MM.1S (cell line): ENCODE results near the gene AFG1L.
"Not testable (repeated sequence)": the region's sequence is repeated elsewhere in the genome, so short reads cannot be mapped to it uniquely, and the experiment has no call there.

Experiments
- DNase-seq: peaks from one replicate; pipeline ENCODE4 v3.0.0-alpha.2; 2015
- H2AFZ ChIP-seq: fragments of 300-600 bp; sonication (generic); 2 replicates; pipeline ENCODE4 v1.6.0; 2016; ENCODE audit warnings: antibody characterized with exemption, low read length
- H3F3A ChIP-seq: fragments of 300-600 bp; sonication (generic); 2 replicates; pipeline ENCODE4 v1.6.1; 2016; ENCODE audit warnings: mild to moderate bottlenecking, antibody characterized with exemption, low read length, moderate library complexity, mixed read lengths; ENCODE audit not compliant: insufficient read depth
- H3K27ac ChIP-seq: fragments of 300-600 bp; sonication (generic); 2 replicates; pipeline ENCODE4 v1.5.1; 2016; ENCODE audit warnings: mild to moderate bottlenecking, low read length
- H3K27me3 ChIP-seq: fragments of 300-600 bp; sonication (generic); replicated peaks from 2 replicates; pipeline ENCODE4 v1.6.0; 2016; ENCODE audit warnings: low read length; ENCODE audit not compliant: insufficient read depth
- H3K36me3 ChIP-seq: fragments of 300-600 bp; sonication (generic); replicated peaks from 2 replicates; pipeline ENCODE4 v1.6.1; 2016; ENCODE audit warnings: mild to moderate bottlenecking, low read length, mixed read lengths; ENCODE audit not compliant: insufficient read depth
- H3K4me1 ChIP-seq: fragments of 300-600 bp; sonication (generic); 2 replicates; pipeline ENCODE4 v1.6.1; 2016; ENCODE audit warnings: low read length, mixed read lengths
- H3K4me2 ChIP-seq: fragments of 300-600 bp; sonication (generic); 2 replicates; pipeline ENCODE4 v1.6.0; 2016; ENCODE audit warnings: low read depth, low read length
- H3K4me3 ChIP-seq: fragments of 300-600 bp; sonication (generic); 2 replicates; pipeline ENCODE4 v1.5.1; 2016; ENCODE audit warnings: low read length, mixed read lengths
- H3K79me2 ChIP-seq: fragments of 300-600 bp; sonication (generic); 2 replicates; pipeline ENCODE4 v1.6.1; 2016; ENCODE audit warnings: mixed run types, low read length, mixed read lengths
- H3K9ac ChIP-seq: fragments of 300-600 bp; sonication (generic); 2 replicates; pipeline ENCODE4 v1.6.1; 2016; ENCODE audit warnings: low read length, mixed read lengths
- H3K9me2 ChIP-seq: fragments of 300-600 bp; sonication (generic); replicated peaks from 2 replicates; pipeline ENCODE4 v1.6.1; 2016; ENCODE audit warnings: mild to moderate bottlenecking, low read length, mixed read lengths; ENCODE audit not compliant: insufficient read depth
- H3K9me3 ChIP-seq: fragments of 300-600 bp; sonication (generic); replicated peaks from 2 replicates; pipeline ENCODE4 v1.6.1; 2016; ENCODE audit warnings: mild to moderate bottlenecking, low read length, mixed read lengths; ENCODE audit not compliant: insufficient read depth
- H4K20me1 ChIP-seq: fragments of 300-600 bp; sonication (generic); 2 replicates; pipeline ENCODE4 v1.6.1; 2016; ENCODE audit warnings: mild to moderate bottlenecking, low read length, moderate library complexity, mixed read lengths; ENCODE audit not compliant: insufficient read depth
- EZH2 ChIP-seq: fragments of 300-600 bp; sonication (generic); optimal IDR thresholded peaks from 2 replicates; pipeline ENCODE3; 2017; ENCODE audit warnings: low read depth, mild to moderate bottlenecking, antibody characterized with exemption, low read length, mixed read lengths
- EZH2phosphoT487 ChIP-seq: fragments of 300-600 bp; sonication (generic); IDR thresholded peaks from 2 replicates; pipeline ENCODE4 v1.6.1; 2018; ENCODE audit warnings: antibody characterized with exemption, low read length
- TF ChIP-seq, protein P1 (sequence below): fragments of 300-600 bp; sonication (generic); IDR thresholded peaks from 2 replicates; pipeline ENCODE4 v1.5.1; 2016; ENCODE audit warnings: antibody characterized with exemption, low read length, mixed read lengths

AFG1L gene

DNA sequence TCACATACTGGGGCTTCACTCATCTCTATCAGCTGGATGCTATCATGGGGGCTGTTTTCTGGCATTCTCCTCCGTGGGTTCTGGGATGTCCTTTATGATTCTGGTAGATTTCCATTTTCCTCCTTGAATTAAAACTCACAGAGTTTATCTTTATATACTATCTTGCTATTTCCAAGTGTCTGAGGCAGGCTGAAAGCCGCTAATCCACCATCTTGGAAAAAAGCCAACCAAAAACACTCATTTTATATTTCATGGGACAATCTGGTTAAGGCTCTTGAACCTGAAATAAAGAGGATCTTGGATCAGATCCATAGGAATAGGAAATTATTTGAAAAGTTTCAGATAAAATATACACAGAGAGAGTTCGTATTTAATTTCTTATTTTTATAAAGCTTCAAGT lies 86.0 kb downstream of the AFG1L start:
- no peaks in the 10 kb centered on the region for H3K9me2 ChIP-seq
- no peaks in the 10 kb centered on the region for H3K79me2 ChIP-seq
- H3F3A ChIP-seq, result no peaks in the 10 kb centered on the region
- H3K36me3 ChIP-seq, result no peaks in the 10 kb centered on the region
- H3K4me1 ChIP-seq, result no peaks in the 10 kb centered on the region
- H3K27me3 ChIP-seq, result no peaks in the 10 kb centered on the region
- H3K9me3 ChIP-seq, result no peaks in the 10 kb centered on the region
- H3K27ac ChIP-seq, result no peak overlapping the region
- H3K4me2 ChIP-seq, result no peak overlapping the region
- TF ChIP-seq EZH2 (no peak), EZH2phosphoT487 (no peak)
- TF ChIP-seq, protein P1, sequence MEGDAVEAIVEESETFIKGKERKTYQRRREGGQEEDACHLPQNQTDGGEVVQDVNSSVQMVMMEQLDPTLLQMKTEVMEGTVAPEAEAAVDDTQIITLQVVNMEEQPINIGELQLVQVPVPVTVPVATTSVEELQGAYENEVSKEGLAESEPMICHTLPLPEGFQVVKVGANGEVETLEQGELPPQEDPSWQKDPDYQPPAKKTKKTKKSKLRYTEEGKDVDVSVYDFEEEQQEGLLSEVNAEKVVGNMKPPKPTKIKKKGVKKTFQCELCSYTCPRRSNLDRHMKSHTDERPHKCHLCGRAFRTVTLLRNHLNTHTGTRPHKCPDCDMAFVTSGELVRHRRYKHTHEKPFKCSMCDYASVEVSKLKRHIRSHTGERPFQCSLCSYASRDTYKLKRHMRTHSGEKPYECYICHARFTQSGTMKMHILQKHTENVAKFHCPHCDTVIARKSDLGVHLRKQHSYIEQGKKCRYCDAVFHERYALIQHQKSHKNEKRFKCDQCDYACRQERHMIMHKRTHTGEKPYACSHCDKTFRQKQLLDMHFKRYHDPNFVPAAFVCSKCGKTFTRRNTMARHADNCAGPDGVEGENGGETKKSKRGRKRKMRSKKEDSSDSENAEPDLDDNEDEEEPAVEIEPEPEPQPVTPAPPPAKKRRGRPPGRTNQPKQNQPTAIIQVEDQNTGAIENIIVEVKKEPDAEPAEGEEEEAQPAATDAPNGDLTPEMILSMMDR, result no peak
- no peak overlapping the region for H2AFZ ChIP-seq
- no peak for DNase-seq
- H3K9ac ChIP-seq, result no peak overlapping the region
- H3K4me3 ChIP-seq, result no peak overlapping the region
- H4K20me1 ChIP-seq, result no peaks in the 10 kb centered on the region

DNA sequence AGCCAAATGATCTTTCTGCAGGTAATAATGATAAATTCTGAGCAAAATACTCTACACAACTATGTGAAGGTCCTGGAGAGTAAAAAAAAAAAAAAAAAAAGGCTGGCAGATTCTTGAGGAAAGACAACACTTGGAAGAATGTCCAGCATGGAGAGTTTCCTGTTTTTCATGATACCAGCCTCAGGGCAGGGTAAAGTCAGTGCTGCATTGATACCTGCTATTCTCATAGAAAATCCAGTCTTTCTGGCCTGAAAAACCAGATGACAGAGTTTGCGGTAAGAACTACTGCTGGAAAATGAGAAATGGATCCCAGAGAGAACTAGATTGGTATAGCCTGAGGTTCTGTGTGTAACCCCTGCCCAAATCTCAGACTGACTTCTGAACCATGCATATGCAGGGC lies 89.1 kb downstream of the AFG1L start:
- H3K9me2 ChIP-seq, result no peaks in the 10 kb centered on the region
- H3K4me3 ChIP-seq, result no peak overlapping the region
- TF ChIP-seq EZH2phosphoT487 (no peak), EZH2 (no peak)
- TF ChIP-seq, protein P1, result no peak
- no peaks in the 10 kb centered on the region for H3F3A ChIP-seq
- no peak overlapping the region for H3K4me2 ChIP-seq
- no peaks in the 10 kb centered on the region for H3K9me3 ChIP-seq
- no peaks in the 10 kb centered on the region for H3K79me2 ChIP-seq
- H3K27me3 ChIP-seq, result no peaks in the 10 kb centered on the region
- H2AFZ ChIP-seq, result no peak overlapping the region
- H3K9ac ChIP-seq, result no peak overlapping the region
- no peak for DNase-seq
- H3K4me1 ChIP-seq, result no peaks in the 10 kb centered on the region
- no peaks in the 10 kb centered on the region for H3K36me3 ChIP-seq
- no peaks in the 10 kb centered on the region for H4K20me1 ChIP-seq
- no peak overlapping the region for H3K27ac ChIP-seq

DNA sequence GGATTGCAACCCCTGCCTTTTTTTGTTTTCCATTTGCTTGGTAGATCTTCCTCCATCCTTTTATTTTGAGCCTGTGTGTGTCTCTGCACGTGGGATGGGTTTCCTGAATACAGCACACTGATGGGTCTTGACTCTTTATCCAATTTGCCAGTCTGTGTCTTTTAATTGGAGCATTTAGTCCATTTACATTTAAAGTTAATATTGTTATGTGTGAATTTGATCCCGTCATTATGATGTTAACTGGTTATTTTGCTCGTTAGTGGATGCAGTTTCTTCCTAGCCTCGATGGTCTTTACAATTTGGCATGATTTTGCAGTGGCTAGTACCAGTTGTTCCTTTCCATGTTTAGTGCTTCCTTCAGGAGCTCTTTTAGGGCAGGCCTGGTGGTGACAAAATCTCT lies 94.3 kb downstream of the AFG1L start:
- H3K4me1 ChIP-seq, H4K20me1 ChIP-seq, H3K27ac ChIP-seq, H3K4me2 ChIP-seq, H3K9me3 ChIP-seq, DNase-seq, H3K36me3 ChIP-seq, H3K4me3 ChIP-seq, H3K27me3 ChIP-seq, H3F3A ChIP-seq, H3K79me2 ChIP-seq, H2AFZ ChIP-seq, H3K9ac ChIP-seq, H3K9me2 ChIP-seq: not testable (repeated sequence)

DNA sequence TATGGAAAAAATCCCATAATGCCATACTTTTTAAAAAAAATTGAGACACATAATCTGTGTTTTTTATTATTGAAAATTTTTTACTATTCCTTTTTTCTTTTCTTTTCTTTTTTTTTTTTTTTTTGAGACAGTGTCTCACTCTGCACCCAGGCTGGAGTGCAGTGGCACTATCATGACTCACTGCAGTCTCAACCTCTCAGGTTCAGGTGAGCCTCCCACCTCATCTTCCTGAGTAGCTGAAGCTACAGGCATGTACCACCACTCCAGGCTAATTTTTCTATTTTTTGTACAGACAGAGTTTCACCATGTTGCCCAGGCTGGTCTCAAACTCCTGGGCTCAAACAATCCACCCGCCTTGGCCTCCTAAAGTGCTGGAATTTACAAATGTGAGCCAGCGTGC lies 100.4 kb downstream of the AFG1L start:
- no peak for TF ChIP-seq EZH2
- no peak for TF ChIP-seq EZH2phosphoT487
- TF ChIP-seq, protein P1, result no peak
- H3K4me1 ChIP-seq, result no peaks in the 10 kb centered on the region
- H3K79me2 ChIP-seq, result no peaks in the 10 kb centered on the region
- no peaks in the 10 kb centered on the region for H3F3A ChIP-seq
- H3K4me3 ChIP-seq, result no peak overlapping the region
- no peaks in the 10 kb centered on the region for H3K36me3 ChIP-seq
- no peak for DNase-seq
- no peak overlapping the region for H3K4me2 ChIP-seq
- no peak overlapping the region for H3K9ac ChIP-seq
- no peaks in the 10 kb centered on the region for H3K9me3 ChIP-seq
- H3K27ac ChIP-seq, result no peak overlapping the region
- no peaks in the 10 kb centered on the region for H3K27me3 ChIP-seq
- no peaks in the 10 kb centered on the region for H3K9me2 ChIP-seq
- H4K20me1 ChIP-seq, result no peaks in the 10 kb centered on the region
- no peak overlapping the region for H2AFZ ChIP-seq
